GM12878 (cell line): ENCODE results near the gene VSIG10. TPM values are rescaled to one million over a fixed set of nuclear protein-coding genes. Genes with fewer than 3 reads are reported as not detected.
"Not testable (repeated sequence)": the region's sequence is repeated elsewhere in the genome, so short reads cannot be mapped to it uniquely, and the experiment has no call there.

Experiments used
- ATAC-seq: fragments of 200-7000 bp; cut with Tn5 transposase; 3 replicates; pipeline ENCODE4 v1.9.1; 2020; ENCODE audit warnings: mild to moderate bottlenecking, moderate library complexity
- BruUV-seq: library from RNA; stranded (reverse); fragments of 400-500 nt; replicated peaks from 2 replicates; lab custom pipeline; 2021; lab: Mats Ljungman, UMichigan
- CTCF ChIA-PET: fragments of 300-600 bp; sonication (Branson Sonifier 250); formaldehyde crosslinking; extraction: SDS; loops from one replicate; lab custom pipeline; 2021; ENCODE audit warnings: inconsistent platforms; lab: Yijun Ruan, JAX
- POLR2A ChIA-PET: fragments of 350-600 bp; formaldehyde crosslinking; extraction: SDS; loops from one replicate; lab custom pipeline; 2021; ENCODE audit warnings: inconsistent platforms; lab: Charles Lee
- RAD21 ChIA-PET: fragments of 300-600 bp; sonication (Branson Sonifier 250); formaldehyde crosslinking; loops from one replicate; lab custom pipeline; 2023; ENCODE audit warnings: antibody characterized with exemption; ENCODE audit not compliant: unreplicated experiment; lab: Charles Lee
- SMC1A ChIA-PET: fragments of 300-600 bp; sonication (Branson Sonifier 250); formaldehyde crosslinking; loops from one replicate; lab custom pipeline; 2023; ENCODE audit not compliant: unreplicated experiment, uncharacterized antibody; lab: Charles Lee
- DNase-seq: peaks from one replicate; pipeline ENCODE4 v3.0.0-alpha.2; 2011; ENCODE audit warnings: low read depth, low spot score
- FAIRE-seq: peaks from 3 replicates; lab custom pipeline; 2011; peaks lifted over from hg19 to GRCh38; lab: Jason Lieb, UNC
- H2AFZ ChIP-seq: 2 replicates; pipeline ENCODE4 v1.6.0; 2011; ENCODE audit warnings: low read depth, low read length, control low read depth; ENCODE audit not compliant: control insufficient read depth
- H3K27ac ChIP-seq: 2 replicates; pipeline ENCODE4 v1.5.1; 2011; ENCODE audit warnings: control low read depth; ENCODE audit not compliant: control insufficient read depth, insufficient read depth
- H3K27me3 ChIP-seq, 2 experiments: replicated peaks in 1 of 2; 2 replicates each; pipeline versions ENCODE4 v1.6.0 to v1.6.1; 2011; ENCODE audit warnings: low read length in 1 of 2; ENCODE audit not compliant: control insufficient read depth in 2 of 2, insufficient read depth in 2 of 2
- H3K36me3 ChIP-seq, 2 experiments: 2 replicates each; pipeline ENCODE4 v1.5.1; 2011; ENCODE audit warnings: low read length in 1 of 2; ENCODE audit not compliant: control insufficient read depth in 2 of 2, insufficient read depth in 2 of 2
- H3K4me1 ChIP-seq: 2 replicates; pipeline ENCODE4 v1.6.1; 2011; ENCODE audit warnings: mild to moderate bottlenecking, low read length, moderate library complexity, mixed read lengths; ENCODE audit not compliant: control insufficient read depth, insufficient read depth
- H3K4me2 ChIP-seq: 2 replicates; pipeline ENCODE4 v1.6.0; 2011; ENCODE audit warnings: control low read depth; ENCODE audit not compliant: control insufficient read depth, insufficient read depth
- H3K4me3 ChIP-seq: fragments of 200-600 bp; sonication (generic); 2 replicates; pipeline ENCODE4 v1.5.1; 2016
- H3K79me2 ChIP-seq: 2 replicates; pipeline ENCODE4 v1.6.0; 2011; ENCODE audit warnings: low read length; ENCODE audit not compliant: control insufficient read depth, insufficient read depth
- H3K9ac ChIP-seq: 2 replicates; pipeline ENCODE4 v1.8.0; 2011; ENCODE audit warnings: low read length, control low read depth, mixed read lengths; ENCODE audit not compliant: control insufficient read depth, insufficient read depth
- H3K9me3 ChIP-seq: replicated peaks from 3 replicates; pipeline ENCODE4 v1.5.1; 2011; ENCODE audit warnings: mild to moderate bottlenecking, low read length; ENCODE audit not compliant: control insufficient read depth, insufficient read depth
- H4K20me1 ChIP-seq: 2 replicates; pipeline ENCODE4 v1.6.0; 2011; ENCODE audit not compliant: control insufficient read depth, insufficient read depth
- CBFB ChIP-seq: IDR thresholded peaks from 2 replicates; pipeline ENCODE4 v1.6.1; 2016; ENCODE audit warnings: antibody characterized with exemption, low read depth
- RB1 ChIP-seq: fragments of 450-650 bp; formaldehyde crosslinking; IDR thresholded peaks from 2 replicates; pipeline ENCODE4 v1.6.1; 2017; ENCODE audit warnings: mild to moderate bottlenecking, borderline replicate concordance
- SIN3A ChIP-seq: IDR thresholded peaks from 2 replicates; pipeline ENCODE4 v1.6.1; 2012; ENCODE audit warnings: low read depth, low read length, improper control_type of control experiment
- YBX1 ChIP-seq: fragments of 450-650 bp; IDR thresholded peaks from 2 replicates; pipeline ENCODE4 v1.6.1; 2016; ENCODE audit warnings: antibody characterized with exemption
- WGBS: methylation state at CpG from one replicate; pipeline ENCODE4 v1.1.6; 2016; ENCODE audit warnings: low lambda C conversion rate; ENCODE audit not compliant: insufficient replicate concordance, insufficient coverage; ENCODE audit errors: missing lambda C conversion rate; 5-methylcytosine and 5-hydroxymethylcytosine counted together
- in situ Hi-C: fragments of 300-500 bp; cut with MboI; formaldehyde crosslinking; loops from 9 replicates; pipeline ENCODE4 v1.14.3; 2018; ENCODE audit warnings: mixed read lengths
- intact Hi-C: fragments of 100-400 bp; cut with micrococcal nuclease; formaldehyde crosslinking; loops from one replicate; pipeline ENCODE4 v1.14.2; 2022; ENCODE audit not compliant: unreplicated experiment
- polyA plus RNA-seq, 11 experiments: library from polyadenylated mRNA; depleted of rRNA in 4 of 11; unstranded in 6 of 11; stranded (reverse) in 5 of 11; fragments of >200 nt; fragmentation: Nextera tagmentation in 4 of 11; fragmentation: Illumina TruSeq in 1 of 11; extraction: Ambion mirVana in 4 of 11; extraction: Trizol in 1 of 11; gene quantifications; 1 replicate in 1 of 11; 2 replicates in 10 of 11; pipeline versions ENCODE4 v1.2.1 to v1.2.3, GENCODE V29; 2011 to 2016; ENCODE audit warnings: inconsistent platforms in 2 of 11, missing spikeins in 2 of 11, low read depth in 1 of 11
- total RNA-seq, 4 experiments: library from RNA; depleted of rRNA in 3 of 4; stranded (reverse); fragments of >200 nt in 3 of 4; fragmentation: Illumina TruSeq in 1 of 4; extraction: Trizol in 1 of 4; gene quantifications; 2 replicates each; pipeline versions ENCODE4 v1.2.1 to v1.2.3, GENCODE V29; 2013 to 2021

The VSIG10 gene
- total and polyA plus RNA-seq, 10 of the 15 experiments (the other 5 are each of a cell fraction or from before 2014, with no cell fraction given) = 3.4 to 10.2 (median 5.8) TPM

GRCh38 chr12:118022728-118023109 is 81.1 kb downstream of the VSIG10 start:
- Histone ChIP-seq H3K9ac (no peak overlapping the region), H3K27me3 (no peaks in the 10 kb centered on the region), H2AFZ (no peak overlapping the region), H3K4me3 (no peak overlapping the region), H3K79me2 (peaks cover 6% of the 10 kb centered on the region), H4K20me1 (no peaks in the 10 kb centered on the region), H3K4me1 (0 out of 2 replicates have a peak, but pooled peaks cover 1% of the 10 kb centered on the region), H3K4me2 (no peak overlapping the region), H3K9me3 (no peaks in the 10 kb centered on the region), H3K27ac (no peak overlapping the region), H3K36me3 (peaks cover 23 to 26% of the 10 kb centered on the region in 2 experiments)
- TF ChIP-seq CBFB = no peak
- TF ChIP-seq SIN3A = no peak
- TF ChIP-seq YBX1 = no peak
- TF ChIP-seq RB1 = no peak
- DNase-seq = no peak
- CTCF ChIA-PET = no interaction called here
- RAD21 ChIA-PET = no interaction called here
- peak; percentile 75 for ATAC-seq
- FAIRE-seq = no peak
- SMC1A ChIA-PET = interaction anchor here (1.4 kb wide), 1 partner anchor 10 kb away, joined by 5 read pairs; no protein-coding TSS in a partner anchor
- POLR2A ChIA-PET = no interaction called here
- BruUV-seq = no TSS peak
- 75% methylated on average over 3 of the region's 3 CpGs for WGBS
- intact Hi-C loops = no loop called here
- in situ Hi-C loops = no loop called here

- Histone ChIP-seq H3K36me3 (peaks cover 23 to 26% of the 10 kb centered on the region in 2 experiments), H3K79me2 (peaks cover 11% of the 10 kb centered on the region)
- H3K9me3 ChIP-seq, FAIRE-seq, in situ Hi-C loops, intact Hi-C loops, DNase-seq, H4K20me1 ChIP-seq, H3K27ac ChIP-seq, ATAC-seq, H3K4me2 ChIP-seq, BruUV-seq, CTCF ChIA-PET, H2AFZ ChIP-seq, H3K27me3 ChIP-seq, RAD21 ChIA-PET, POLR2A ChIA-PET, H3K4me1 ChIP-seq, H3K4me3 ChIP-seq, H3K9ac ChIP-seq: not testable (repeated sequence)
- SMC1A ChIA-PET = interaction anchor here (1.4 kb wide), 1 partner anchor 10 kb away, joined by 5 read pairs; no protein-coding TSS in a partner anchor
- 84% methylated on average over 11 of the region's 13 CpGs for WGBS
These were observed 81.6 kb downstream of the VSIG10 start for GRCh38 chr12:118022097-118022727.
